Spleen (tissue), 7 donors: ENCODE data around the gene CDH26.

Source experiments
- CTCF ChIP-seq, 11 experiments: fragments of 200-600 bp in 7 of 11; fragments of 450-650 bp in 4 of 11; sonication (generic) in 4 of 11; IDR thresholded peaks in 8 of 11; conservative IDR thresholded peaks in 3 of 11; 1 replicate in 7 of 11; 2 replicates in 4 of 11; pipeline versions ENCODE4 v1.4.0 to v1.8.0; 2016 to 2021; ENCODE audit warnings: antibody characterized with exemption in 11 of 11, inconsistent platforms in 4 of 11, mild to moderate bottlenecking in 1 of 11
- POLR2A ChIP-seq, 3 donors: fragments of 450-650 bp; IDR thresholded peaks; one replicate each; pipeline ENCODE4 v1.5.1; 2017; ENCODE audit warnings: antibody characterized with exemption in 3 of 3, mild to moderate bottlenecking in 1 of 3
- donor health status: DM: no; HTN: no; CAD: no; lungs with moderate emphysema.
- donor health status: DM: no; HTN: no; CAD: no.
- donor health status: DM: no; HTN: no; CAD: no.

GRCh38 chr20:60038400-60039008 is 80.3 kb downstream of the CDH26 start:
- no peak for TF ChIP-seq CTCF (IDR thresholded peaks at IDR 0.05 in 8 of 11, conservative IDR thresholded peaks at IDR 0.05 in 3 of 11)
- TF ChIP-seq POLR2A (IDR thresholded peaks at IDR 0.05), result no peak
